ENCODE results near the gene SEC16A. TPM values are rescaled to one million over a fixed set of nuclear protein-coding genes. Genes with fewer than 3 reads are reported as not detected.

SEC16A gene
- total RNA-seq, 1 experiment from 2014 or later: 44.5 TPM

- H3K27me3 ChIP-seq: no peaks in the 10 kb centered on the region
- no peaks in the 10 kb centered on the region for H3K9me3 ChIP-seq (replicated peaks)
- H3K27ac ChIP-seq: no peak overlapping the region
- H3K4me1 ChIP-seq: peaks cover 4% of the 10 kb centered on the region; the same call in 1 of the 2 replicates
- H3K4me3 ChIP-seq: peak overlapping the region; percentile 84
- H3K36me3 ChIP-seq: peaks cover 21% of the 10 kb centered on the region
- DNase-seq: peak in 1 of 2 experiments; percentile 24
Measured at GRCh38 chr9:136399176-136400037, 83.4 kb downstream of the SEC16A start.

- Histone ChIP-seq H3K4me1 (peaks cover 4% of the 10 kb centered on the region; the same call in 1 of the 2 replicates), H3K36me3 (peaks cover 24% of the 10 kb centered on the region), H3K4me3 (no peak overlapping the region), H3K27me3 (no peaks in the 10 kb centered on the region), H3K9me3 (replicated peaks) (no peaks in the 10 kb centered on the region), H3K27ac (no peak overlapping the region)
- no peak for DNase-seq
Measured at GRCh38 chr9:136398286-136398685, 84.6 kb downstream of the SEC16A start.

GRCh38 chr9:136397643-136398042, 85.2 kb downstream of the SEC16A start:
- H3K36me3 ChIP-seq: peaks cover 24% of the 10 kb centered on the region
- DNase-seq: no peak
- no peak overlapping the region for H3K27ac ChIP-seq
- H3K4me1 ChIP-seq: peaks cover 4% of the 10 kb centered on the region; the same call in 1 of the 2 replicates
- no peaks in the 10 kb centered on the region for H3K27me3 ChIP-seq
- no peak overlapping the region for H3K4me3 ChIP-seq
- H3K9me3 ChIP-seq (replicated peaks): no peaks in the 10 kb centered on the region

- Histone ChIP-seq H3K4me3 (no peak overlapping the region), H3K9me3 (replicated peaks) (no peaks in the 10 kb centered on the region), H3K27me3 (no peaks in the 10 kb centered on the region), H3K4me1 (peaks cover 4% of the 10 kb centered on the region; the same call in 1 of the 2 replicates), H3K27ac (no peak overlapping the region), H3K36me3 (peaks cover 28% of the 10 kb centered on the region)
- no peak for DNase-seq
Measured at GRCh38 chr9:136396219-136396515, 86.7 kb downstream of the SEC16A start.

- no peak overlapping the region for H3K27ac ChIP-seq
- peaks cover 29% of the 10 kb centered on the region for H3K36me3 ChIP-seq
Measured at GRCh38 chr9:136395345-136396218, 87.3 kb downstream of the SEC16A start.

GRCh38 chr9:136395020-136395340, 87.9 kb downstream of the SEC16A start:
- Histone ChIP-seq H3K27ac (no peak overlapping the region), H3K4me1 (peaks cover 4% of the 10 kb centered on the region; the same call in 1 of the 2 replicates), H3K4me3 (no peak overlapping the region), H3K27me3 (no peaks in the 10 kb centered on the region), H3K9me3 (replicated peaks) (no peaks in the 10 kb centered on the region), H3K36me3 (peaks cover 31% of the 10 kb centered on the region)
- no peak for DNase-seq

More at GRCh38 chr9:136395345-136396218, 87.3 kb downstream of the SEC16A start:
- DNase-seq: no peak
- Histone ChIP-seq H3K4me1 (peaks cover 4% of the 10 kb centered on the region; the same call in 1 of the 2 replicates), H3K4me3 (no peak overlapping the region), H3K9me3 (replicated peaks) (no peaks in the 10 kb centered on the region), H3K27me3 (no peaks in the 10 kb centered on the region)

GRCh38 chr9:136394312-136395019, 88.4 kb downstream of the SEC16A start:
- Histone ChIP-seq H3K27ac (no peak overlapping the region), H3K36me3 (peaks cover 36% of the 10 kb centered on the region), H3K27me3 (no peaks in the 10 kb centered on the region), H3K9me3 (replicated peaks) (no peaks in the 10 kb centered on the region), H3K4me3 (no peak overlapping the region), H3K4me1 (peaks cover 4% of the 10 kb centered on the region; the same call in 1 of the 2 replicates)
- no peak for DNase-seq

GRCh38 chr9:136393531-136393930, 89.3 kb downstream of the SEC16A start:
- Histone ChIP-seq H3K27ac (no peak overlapping the region), H3K4me1 (no peaks in the 10 kb centered on the region; the same call in 1 of the 2 replicates)
- DNase-seq: no peak

GRCh38 chr9:136392538-136393449, 90.0 kb downstream of the SEC16A start:
- Histone ChIP-seq H3K9me3 (replicated peaks) (no peaks in the 10 kb centered on the region), H3K27me3 (no peaks in the 10 kb centered on the region), H3K4me1 (no peaks in the 10 kb centered on the region), H3K27ac (no peak overlapping the region), H3K36me3 (peaks cover 47% of the 10 kb centered on the region), H3K4me3 (no peak overlapping the region)
- no peak for DNase-seq

More at GRCh38 chr9:136393531-136393930, 89.3 kb downstream of the SEC16A start:
- Histone ChIP-seq H3K36me3 (peaks cover 44% of the 10 kb centered on the region), H3K4me3 (no peak overlapping the region), H3K27me3 (no peaks in the 10 kb centered on the region), H3K9me3 (replicated peaks) (no peaks in the 10 kb centered on the region)

GRCh38 chr9:136391737-136392537, 90.9 kb downstream of the SEC16A start:
- DNase-seq: no peak
- Histone ChIP-seq H3K4me3 (no peak overlapping the region), H3K36me3 (peaks cover 54% of the 10 kb centered on the region), H3K27me3 (no peaks in the 10 kb centered on the region), H3K4me1 (no peaks in the 10 kb centered on the region), H3K27ac (no peak overlapping the region), H3K9me3 (replicated peaks) (no peaks in the 10 kb centered on the region)
